ENCODE data around the gene THAP4. TPM values are rescaled to one million over a fixed set of nuclear protein-coding genes. Genes with fewer than 3 reads are reported as not detected.

Gene THAP4
- total RNA-seq, 2 donors from 2014 or later: 66.6 to 68.0 TPM

GRCh38 chr2:241654551-241654950 is 17.6 kb upstream of the THAP4 start:
- Histone ChIP-seq H3K27ac (no peak overlapping the region), H3K4me3 (no peak overlapping the region), H3K9ac (ENCODE audit: low read depth in 2 of 2, low read length in 2 of 2) (no peak overlapping the region), H3K9me3 (no peaks in the 10 kb centered on the region), H3K27me3 (no peaks in the 10 kb centered on the region), H3K4me1 (no peaks in the 10 kb centered on the region), H3K36me3 (peaks cover 23% of the 10 kb centered on the region)
- no peak for DNase-seq
- intact Hi-C loops (cut with DNase I): no loop called here
- TF ChIP-seq, protein P1, sequence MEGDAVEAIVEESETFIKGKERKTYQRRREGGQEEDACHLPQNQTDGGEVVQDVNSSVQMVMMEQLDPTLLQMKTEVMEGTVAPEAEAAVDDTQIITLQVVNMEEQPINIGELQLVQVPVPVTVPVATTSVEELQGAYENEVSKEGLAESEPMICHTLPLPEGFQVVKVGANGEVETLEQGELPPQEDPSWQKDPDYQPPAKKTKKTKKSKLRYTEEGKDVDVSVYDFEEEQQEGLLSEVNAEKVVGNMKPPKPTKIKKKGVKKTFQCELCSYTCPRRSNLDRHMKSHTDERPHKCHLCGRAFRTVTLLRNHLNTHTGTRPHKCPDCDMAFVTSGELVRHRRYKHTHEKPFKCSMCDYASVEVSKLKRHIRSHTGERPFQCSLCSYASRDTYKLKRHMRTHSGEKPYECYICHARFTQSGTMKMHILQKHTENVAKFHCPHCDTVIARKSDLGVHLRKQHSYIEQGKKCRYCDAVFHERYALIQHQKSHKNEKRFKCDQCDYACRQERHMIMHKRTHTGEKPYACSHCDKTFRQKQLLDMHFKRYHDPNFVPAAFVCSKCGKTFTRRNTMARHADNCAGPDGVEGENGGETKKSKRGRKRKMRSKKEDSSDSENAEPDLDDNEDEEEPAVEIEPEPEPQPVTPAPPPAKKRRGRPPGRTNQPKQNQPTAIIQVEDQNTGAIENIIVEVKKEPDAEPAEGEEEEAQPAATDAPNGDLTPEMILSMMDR (IDR thresholded peaks at IDR 0.05): no peak

- TF ChIP-seq, protein P1 (IDR thresholded peaks at IDR 0.05): no peak
- H3K4me3 ChIP-seq: no peak overlapping the region
- H3K9me3 ChIP-seq: no peaks in the 10 kb centered on the region
- no peaks in the 10 kb centered on the region for H3K4me1 ChIP-seq
- H3K36me3 ChIP-seq: peaks cover 23% of the 10 kb centered on the region
- no peak overlapping the region for H3K27ac ChIP-seq
- H3K9ac ChIP-seq (ENCODE audit: low read depth in 2 of 2, low read length in 2 of 2): no peak overlapping the region
- intact Hi-C loops (cut with DNase I): no loop called here
- no peaks in the 10 kb centered on the region for H3K27me3 ChIP-seq
- DNase-seq: no peak
These were observed 16.3 kb upstream of the THAP4 start for GRCh38 chr2:241653210-241653750.

- Histone ChIP-seq H3K9ac (ENCODE audit: low read depth in 2 of 2, low read length in 2 of 2) (no peak overlapping the region), H3K36me3 (peaks cover 23% of the 10 kb centered on the region), H3K27me3 (no peaks in the 10 kb centered on the region), H3K9me3 (no peaks in the 10 kb centered on the region), H3K4me1 (no peaks in the 10 kb centered on the region), H3K4me3 (no peak overlapping the region), H3K27ac (no peak overlapping the region)
- no peak for DNase-seq
- TF ChIP-seq, protein P1 (IDR thresholded peaks at IDR 0.05): no peak
- intact Hi-C loops (cut with DNase I): no loop called here
These were observed 15.8 kb upstream of the THAP4 start for GRCh38 chr2:241652722-241653121.

- no peak overlapping the region for H3K27ac ChIP-seq
- H3K9ac ChIP-seq (ENCODE audit: low read depth in 2 of 2, low read length in 2 of 2): no peak overlapping the region
- no peaks in the 10 kb centered on the region for H3K9me3 ChIP-seq
- intact Hi-C loops (cut with DNase I): no loop called here
- no peaks in the 10 kb centered on the region for H3K4me1 ChIP-seq
- peaks cover 23% of the 10 kb centered on the region for H3K36me3 ChIP-seq
- H3K4me3 ChIP-seq: no peak overlapping the region
- H3K27me3 ChIP-seq: no peaks in the 10 kb centered on the region
- DNase-seq: no peak
- TF ChIP-seq, protein P1 (IDR thresholded peaks at IDR 0.05): no peak
These were observed 15.2 kb upstream of the THAP4 start for GRCh38 chr2:241652142-241652541.

GRCh38 chr2:241649927-241650326 is 13.0 kb upstream of the THAP4 start:
- Histone ChIP-seq H3K27me3 (no peaks in the 10 kb centered on the region), H3K4me3 (no peak overlapping the region), H3K4me1 (no peaks in the 10 kb centered on the region), H3K9ac (ENCODE audit: low read depth in 2 of 2, low read length in 2 of 2) (no peak overlapping the region), H3K36me3 (peaks cover 23% of the 10 kb centered on the region), H3K9me3 (no peaks in the 10 kb centered on the region), H3K27ac (no peak overlapping the region)
- TF ChIP-seq, protein P1 (IDR thresholded peaks at IDR 0.05): no peak
- intact Hi-C loops (cut with DNase I): no loop called here
- no peak for DNase-seq
